Measurements from ENCODE around the gene KCNC2.
"Not testable (repeated sequence)": the region's sequence is repeated elsewhere in the genome, so short reads cannot be mapped to it uniquely, and the experiment has no call there.

Gene KCNC2

GRCh38 chr12:75209812-75210138 lies at the start of gene KCNC2:
KCNC2 (minus strand) TSS chr12:75209839.
- no peak for DNase-seq (ENCODE audit: low read depth in 2 of 2)

DNA sequence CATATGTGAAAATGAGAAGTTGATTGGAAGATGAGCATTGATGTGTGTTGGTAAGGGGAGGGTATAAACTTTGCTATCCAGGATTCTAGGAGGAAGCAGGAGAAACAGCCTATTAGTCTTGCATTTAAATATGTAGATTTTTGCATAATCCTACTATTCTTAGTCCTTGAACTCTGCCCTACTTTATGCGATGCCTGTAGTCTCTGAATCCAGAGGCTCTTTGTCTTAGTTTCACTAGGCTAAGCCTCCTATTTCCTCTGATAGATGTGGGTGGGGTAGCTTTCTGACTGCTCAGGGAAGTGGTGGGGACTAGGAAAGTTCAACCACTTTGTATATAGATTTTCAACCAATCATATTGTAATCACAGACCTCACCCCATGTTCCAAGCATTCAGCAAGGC lies 49.5 kb upstream of the KCNC2 start:
- DNase-seq (ENCODE audit: low read depth in 2 of 2): no peak

DNA sequence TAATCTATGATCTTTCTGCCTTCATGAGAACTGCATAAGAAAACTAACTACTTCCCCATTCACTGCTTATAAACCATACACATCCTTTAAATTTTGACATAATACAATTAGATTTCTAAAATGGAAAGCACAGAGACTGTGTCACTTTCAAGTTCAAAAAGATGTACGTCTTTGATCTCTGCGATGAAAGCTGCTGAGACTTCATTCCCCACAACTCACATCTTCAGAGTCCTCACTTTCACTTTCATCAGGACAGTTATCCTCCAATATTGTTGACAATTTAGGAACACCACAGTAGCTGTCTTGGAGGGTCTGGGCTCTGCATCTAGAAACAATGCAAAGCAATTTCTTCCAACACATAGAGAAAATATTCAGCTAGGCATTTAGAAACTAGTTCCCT lies 47.9 kb upstream of the KCNC2 start:
- DNase-seq (ENCODE audit: low read depth in 2 of 2): no peak

DNA sequence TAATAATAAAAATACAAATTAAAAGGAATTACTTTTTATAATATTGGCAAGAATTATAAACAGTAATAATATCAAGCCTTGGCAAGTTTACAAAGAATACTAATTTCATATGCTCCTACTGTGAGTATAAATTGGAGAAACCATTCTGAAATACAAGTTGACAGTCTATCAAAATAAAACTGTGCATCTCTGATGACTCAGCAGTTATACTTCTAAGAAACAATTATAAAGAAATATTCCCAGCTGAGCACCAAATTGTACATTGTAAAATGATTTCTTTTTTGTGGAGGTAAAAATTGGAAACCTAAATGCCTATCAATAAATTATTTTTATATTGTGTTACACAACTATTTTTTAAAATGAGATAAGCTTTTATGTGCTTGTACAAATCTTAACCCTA lies 35.5 kb upstream of the KCNC2 start:
- no peak for DNase-seq (ENCODE audit: low read depth in 2 of 2)

- no peak for DNase-seq (ENCODE audit: low read depth in 2 of 2)
These were observed 30.3 kb upstream of the KCNC2 start for GRCh38 chr12:75239987-75240386.

- DNase-seq (ENCODE audit: low read depth in 2 of 2): no peak
These were observed 26.6 kb upstream of the KCNC2 start for GRCh38 chr12:75236206-75236605.

GRCh38 chr12:75227132-75227531 lies 17.5 kb upstream of the KCNC2 start:
- DNase-seq (ENCODE audit: low read depth in 2 of 2): no peak

DNA sequence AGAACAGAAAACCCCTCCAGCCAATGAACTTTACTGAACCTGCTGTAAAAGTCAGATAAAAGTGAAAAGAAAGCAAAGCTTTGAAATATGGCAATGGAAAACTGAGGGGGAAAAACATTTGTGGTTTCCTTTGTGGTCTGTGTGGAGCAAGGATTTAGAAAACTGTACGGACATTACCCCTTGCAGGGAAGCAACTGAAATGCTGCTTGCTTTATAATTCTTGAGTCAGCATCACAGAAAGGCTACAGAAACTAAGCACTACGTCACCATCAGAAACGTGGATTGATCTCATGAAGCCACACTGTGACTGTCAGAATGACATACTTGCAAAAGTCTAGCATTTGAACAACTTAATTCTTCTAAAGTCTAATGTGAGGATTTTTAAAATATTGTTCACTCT lies 2.4 kb upstream of the KCNC2 start:
- no peak for DNase-seq (ENCODE audit: low read depth in 2 of 2)

DNA sequence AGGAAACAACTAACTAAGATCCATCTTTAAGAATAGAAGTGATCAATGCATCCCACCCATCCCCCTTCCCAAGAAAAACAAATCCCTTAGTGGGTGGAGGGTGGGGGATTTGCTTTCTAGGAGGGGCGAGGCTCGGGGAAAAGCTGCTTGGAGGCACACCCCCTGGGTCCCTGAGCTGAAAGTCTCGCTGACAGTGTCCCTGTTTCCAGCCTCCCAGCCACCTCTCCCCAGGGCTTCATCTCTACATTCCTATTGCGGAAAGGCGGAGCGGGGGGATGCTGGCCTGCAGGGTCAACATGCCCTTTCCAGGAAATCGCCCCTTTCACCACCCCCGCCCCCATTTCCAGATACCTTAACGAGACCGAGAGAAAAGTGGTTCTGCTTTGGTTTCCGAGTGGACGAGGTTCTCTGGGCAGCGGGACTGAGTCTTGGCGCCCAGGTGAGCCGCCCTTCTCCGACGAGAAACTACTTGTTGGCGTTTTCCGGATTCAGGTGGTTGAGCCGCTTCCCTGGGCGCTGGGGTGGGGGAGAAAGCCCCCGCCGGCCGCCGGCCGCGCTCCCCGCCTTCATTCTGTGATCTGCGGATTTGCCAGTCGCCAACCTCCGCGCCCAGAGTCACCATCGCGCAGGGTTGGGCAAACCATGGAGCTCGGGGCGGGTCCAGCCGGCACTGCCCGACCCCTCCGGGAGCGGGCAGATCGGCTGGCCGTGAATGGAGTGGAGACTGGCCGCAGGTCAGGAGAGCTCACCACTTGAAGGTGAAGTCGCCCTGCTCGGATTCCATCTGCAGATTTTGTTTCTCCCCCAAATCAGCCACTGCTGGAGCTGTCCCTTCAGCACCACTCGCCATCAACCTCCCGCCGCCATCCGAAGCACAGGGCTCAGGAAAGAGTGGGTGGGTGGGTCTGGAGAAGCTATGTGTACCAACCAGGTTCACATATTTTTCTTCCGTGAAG lies 505 bp downstream of the KCNC2 start:
- DNase-seq (ENCODE audit: low read depth in 2 of 2): no peak

DNA sequence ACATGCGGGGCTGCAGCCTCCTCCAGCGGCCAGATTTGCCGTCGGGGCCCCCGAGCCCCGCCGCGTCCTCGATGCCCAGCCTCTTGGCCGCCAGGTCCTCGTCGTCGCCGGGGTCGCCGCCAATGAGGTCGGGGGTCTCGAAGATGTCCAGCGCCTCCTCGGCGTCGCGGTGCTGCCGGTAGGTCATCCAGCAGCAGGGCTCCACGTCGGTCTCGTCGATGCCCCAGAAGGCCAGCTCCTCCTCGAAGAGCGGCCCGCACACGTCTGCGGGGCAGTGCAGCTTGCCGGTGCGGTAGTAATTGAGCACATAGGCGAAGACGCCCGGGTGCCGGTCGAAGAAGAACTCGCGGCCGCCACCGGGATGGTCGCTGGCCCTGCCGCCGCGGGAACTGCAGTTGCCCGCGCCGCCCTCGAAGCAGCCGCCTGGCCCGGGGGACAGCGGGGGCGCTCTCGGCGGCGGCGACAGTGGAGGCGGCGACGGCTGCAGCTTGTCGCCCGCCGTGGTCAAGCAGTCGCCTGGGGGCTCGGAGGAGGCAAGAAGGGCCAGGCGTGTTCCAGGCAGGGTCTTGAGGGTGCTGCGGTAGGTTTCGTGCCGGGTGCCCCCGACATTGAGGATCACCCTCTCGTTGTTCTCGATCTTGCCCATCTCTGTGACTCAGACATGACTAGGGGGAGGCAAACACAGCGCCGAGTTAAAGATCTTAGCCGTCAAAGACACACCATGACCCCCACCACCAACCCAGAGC lies 2.1 kb downstream of the KCNC2 start:
- no peak for DNase-seq (ENCODE audit: low read depth in 2 of 2)

- DNase-seq (ENCODE audit: low read depth in 2 of 2): no peak
These were observed 4.1 kb downstream of the KCNC2 start for GRCh38 chr12:75205558-75205957.

- DNase-seq (ENCODE audit: low read depth in 2 of 2): no peak
These were observed 12.8 kb downstream of the KCNC2 start for GRCh38 chr12:75196865-75197264.

DNA sequence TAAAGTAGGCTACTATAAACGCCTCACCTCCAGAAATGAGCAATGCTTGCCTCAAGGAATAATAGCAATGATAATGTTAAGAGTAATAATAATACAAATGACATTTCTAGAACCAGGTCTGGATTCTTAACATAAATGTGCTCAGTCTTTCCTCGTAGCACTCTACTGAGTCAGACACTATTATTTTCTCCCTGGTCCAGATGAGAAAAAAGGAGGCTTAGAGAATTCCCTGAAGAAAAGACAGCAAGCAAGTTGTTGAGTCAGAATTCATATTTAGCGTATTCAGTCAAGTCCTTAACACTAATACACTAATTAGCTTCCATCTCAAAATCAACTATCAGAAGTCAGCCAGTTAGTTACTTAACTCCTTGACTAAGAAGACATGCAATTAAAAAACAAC lies 13.2 kb downstream of the KCNC2 start:
- no peak for DNase-seq (ENCODE audit: low read depth in 2 of 2)

GRCh38 chr12:75194250-75194649 lies 15.4 kb downstream of the KCNC2 start:
- no peak for DNase-seq (ENCODE audit: low read depth in 2 of 2)

DNA sequence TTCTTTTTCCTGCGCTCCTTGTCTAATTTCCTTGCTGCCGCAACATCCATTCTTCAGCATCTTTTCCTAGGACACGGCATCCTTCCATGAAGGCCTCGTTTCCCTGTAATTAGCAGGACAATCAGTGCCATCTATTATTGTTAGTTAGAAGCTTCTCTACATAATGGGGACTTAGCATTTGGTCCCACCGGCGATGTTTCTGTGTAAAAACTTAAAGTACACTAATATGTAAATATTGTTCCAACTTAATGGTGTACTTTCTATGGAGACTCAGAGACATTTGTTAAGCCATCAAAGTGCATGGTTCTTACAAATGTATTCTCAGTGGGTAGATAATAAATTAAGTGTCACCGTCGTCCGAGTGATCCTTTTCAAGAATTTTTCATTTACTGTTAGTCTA lies 17.4 kb downstream of the KCNC2 start:
- no peak for DNase-seq (ENCODE audit: low read depth in 2 of 2)

- DNase-seq (ENCODE audit: low read depth in 2 of 2): no peak
These were observed 18.8 kb downstream of the KCNC2 start for GRCh38 chr12:75190846-75191245.

- not testable (repeated sequence) for DNase-seq (ENCODE audit: low read depth in 2 of 2)
These were observed 23.8 kb downstream of the KCNC2 start for GRCh38 chr12:75185881-75186280.

DNA sequence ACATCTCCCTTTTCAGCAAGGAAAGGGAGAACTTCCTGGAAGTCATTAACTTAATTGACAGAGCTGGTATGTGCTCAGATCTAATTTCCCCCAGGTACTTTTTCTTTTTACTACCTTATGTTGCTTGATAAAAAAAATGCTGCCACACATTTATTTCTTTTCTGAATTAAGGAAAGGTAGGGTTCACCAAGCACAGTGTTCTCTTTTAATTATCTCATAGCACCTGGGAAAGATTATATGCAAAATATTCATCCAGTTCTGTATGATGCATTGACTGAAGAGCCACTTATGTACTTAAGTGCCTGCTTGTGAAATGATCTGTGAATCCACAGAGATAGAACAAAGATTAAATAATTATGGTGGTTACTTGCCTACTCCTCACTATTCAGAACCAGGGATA lies 25.1 kb downstream of the KCNC2 start:
- no peak for DNase-seq (ENCODE audit: low read depth in 2 of 2)

DNA sequence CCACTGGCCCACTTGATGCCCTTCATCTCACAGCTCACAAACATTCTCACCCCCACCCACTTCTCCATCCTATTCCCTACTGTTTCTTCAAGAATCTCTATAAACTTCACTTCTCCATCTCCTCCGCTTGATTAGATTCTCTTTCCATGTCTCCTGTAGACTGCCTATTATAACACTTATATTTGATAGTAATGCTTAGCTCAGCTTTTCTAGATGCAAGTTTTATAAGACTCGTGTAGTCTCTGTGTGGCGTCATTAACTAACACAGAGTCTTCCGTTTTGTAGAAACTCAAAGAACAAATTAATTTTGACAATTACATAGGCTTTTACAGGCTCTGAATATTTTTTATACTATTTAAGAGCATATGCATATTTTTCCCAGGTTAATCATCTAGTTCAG lies 25.7 kb downstream of the KCNC2 start:
- DNase-seq (ENCODE audit: low read depth in 2 of 2): no peak

DNA sequence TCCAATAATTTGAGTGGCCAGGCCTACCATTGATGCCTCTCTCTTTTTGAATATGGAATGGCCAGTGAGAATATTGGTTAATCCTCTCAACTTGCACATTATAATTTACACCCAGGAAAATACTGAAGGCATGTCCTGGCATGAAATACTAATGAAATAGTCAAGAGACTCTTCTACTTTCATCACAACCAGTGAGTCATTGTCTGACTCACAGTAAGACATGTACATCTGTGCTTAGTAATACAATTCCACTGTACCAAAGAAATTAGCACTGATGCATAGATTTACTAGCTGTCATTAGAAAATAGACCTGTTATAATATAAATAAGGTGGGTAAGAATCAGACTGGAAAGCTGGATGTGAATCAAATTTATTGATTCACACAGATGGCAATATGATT lies 31.6 kb downstream of the KCNC2 start:
- no peak for DNase-seq (ENCODE audit: low read depth in 2 of 2)

DNA sequence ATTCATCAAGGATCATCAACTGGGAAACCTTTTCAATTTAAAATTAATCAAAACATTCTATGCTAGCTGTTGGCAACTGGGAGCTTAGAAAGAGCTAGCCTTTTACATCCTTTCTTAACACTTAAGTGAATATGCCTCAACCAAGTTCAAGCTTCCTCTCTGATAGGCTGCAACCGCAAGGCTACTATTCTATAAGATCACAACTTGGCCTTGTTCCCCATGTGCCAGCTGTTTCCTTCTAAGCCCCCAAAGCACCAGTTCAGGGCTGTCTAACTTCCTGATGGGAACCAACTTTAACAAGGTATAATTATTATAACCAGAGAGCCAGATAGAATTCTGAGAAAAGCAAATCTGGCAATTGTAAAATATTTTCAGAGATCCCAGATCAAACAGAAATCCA lies 37.0 kb downstream of the KCNC2 start:
- DNase-seq (ENCODE audit: low read depth in 2 of 2): no peak

- no peak for DNase-seq (ENCODE audit: low read depth in 2 of 2)
These were observed 38.9 kb downstream of the KCNC2 start for GRCh38 chr12:75170640-75171185.

- DNase-seq (ENCODE audit: low read depth in 2 of 2): no peak
These were observed 46.8 kb downstream of the KCNC2 start for GRCh38 chr12:75162845-75163244.
